HEK293 (cell line): ENCODE measurements around the gene ABCA1.

Source experiments
- ATF2 ChIP-seq: fragments of 450-650 bp; formaldehyde crosslinking; IDR thresholded peaks from 2 replicates; pipeline ENCODE4 v1.5.1; 2016; ENCODE audit warnings: missing biosample characterization, missing genetic modification characterization, low read depth
- ZBTB8A ChIP-seq: fragments of 450-650 bp; formaldehyde crosslinking; IDR thresholded peaks from 2 replicates; pipeline ENCODE4 v1.5.1; 2016; ENCODE audit warnings: missing biosample characterization, missing genetic modification characterization
- ZEB2 ChIP-seq: fragments of 450-650 bp; formaldehyde crosslinking; IDR thresholded peaks from 2 replicates; pipeline ENCODE4 v1.5.1; 2016; ENCODE audit warnings: missing biosample characterization, missing genetic modification characterization
- TF ChIP-seq, protein P1 (sequence below): fragments of 450-650 bp; formaldehyde crosslinking; IDR thresholded peaks from 2 replicates; pipeline ENCODE4 v1.5.1; 2016; ENCODE audit warnings: missing biosample characterization, missing genetic modification characterization, low read depth

GRCh38 chr9:104915049-104915448 is 12.9 kb downstream of the ABCA1 start:
- TF ChIP-seq ZBTB8A: no peak
- no peak for TF ChIP-seq ZEB2 (tag by site-specific recombination)
- TF ChIP-seq ATF2 (tag by site-specific recombination): no peak
- TF ChIP-seq, protein P1, sequence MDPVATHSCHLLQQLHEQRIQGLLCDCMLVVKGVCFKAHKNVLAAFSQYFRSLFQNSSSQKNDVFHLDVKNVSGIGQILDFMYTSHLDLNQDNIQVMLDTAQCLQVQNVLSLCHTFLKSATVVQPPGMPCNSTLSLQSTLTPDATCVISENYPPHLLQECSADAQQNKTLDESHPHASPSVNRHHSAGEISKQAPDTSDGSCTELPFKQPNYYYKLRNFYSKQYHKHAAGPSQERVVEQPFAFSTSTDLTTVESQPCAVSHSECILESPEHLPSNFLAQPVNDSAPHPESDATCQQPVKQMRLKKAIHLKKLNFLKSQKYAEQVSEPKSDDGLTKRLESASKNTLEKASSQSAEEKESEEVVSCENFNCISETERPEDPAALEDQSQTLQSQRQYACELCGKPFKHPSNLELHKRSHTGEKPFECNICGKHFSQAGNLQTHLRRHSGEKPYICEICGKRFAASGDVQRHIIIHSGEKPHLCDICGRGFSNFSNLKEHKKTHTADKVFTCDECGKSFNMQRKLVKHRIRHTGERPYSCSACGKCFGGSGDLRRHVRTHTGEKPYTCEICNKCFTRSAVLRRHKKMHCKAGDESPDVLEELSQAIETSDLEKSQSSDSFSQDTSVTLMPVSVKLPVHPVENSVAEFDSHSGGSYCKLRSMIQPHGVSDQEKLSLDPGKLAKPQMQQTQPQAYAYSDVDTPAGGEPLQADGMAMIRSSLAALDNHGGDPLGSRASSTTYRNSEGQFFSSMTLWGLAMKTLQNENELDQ (tag by site-specific recombination): no peak
